GM19240 (cell line): ENCODE results near the gene TOX3.

Experiments used
- DNase-seq: peaks from one replicate; pipeline ENCODE4 v3.0.0; 2011; ENCODE audit warnings: low spot score; ENCODE audit not compliant: insufficient read length

The TOX3 gene

GRCh38 chr16:52537516-52537915, 9.4 kb downstream of the TOX3 start:
- DNase-seq, result no peak

- no peak for DNase-seq
Measured at GRCh38 chr16:52535076-52535475, 11.9 kb downstream of the TOX3 start.

GRCh38 chr16:52533296-52533695, 13.6 kb downstream of the TOX3 start:
- DNase-seq, result no peak

- DNase-seq, result no peak
Measured at GRCh38 chr16:52532384-52532783, 14.6 kb downstream of the TOX3 start.

GRCh38 chr16:52529226-52529625, 17.7 kb downstream of the TOX3 start:
- DNase-seq, result no peak

GRCh38 chr16:52528393-52529065, 18.4 kb downstream of the TOX3 start:
- no peak for DNase-seq

GRCh38 chr16:52526830-52527229, 20.1 kb downstream of the TOX3 start:
- no peak for DNase-seq

GRCh38 chr16:52526116-52526828, 20.7 kb downstream of the TOX3 start:
- no peak for DNase-seq

GRCh38 chr16:52521570-52521969, 25.4 kb downstream of the TOX3 start:
- DNase-seq, result no peak

- no peak for DNase-seq
Measured at GRCh38 chr16:52518884-52519283, 28.1 kb downstream of the TOX3 start.

GRCh38 chr16:52515068-52515671, 31.8 kb downstream of the TOX3 start:
- DNase-seq, result no peak

GRCh38 chr16:52512297-52512987, 34.5 kb downstream of the TOX3 start:
- no peak for DNase-seq

- no peak for DNase-seq
Measured at GRCh38 chr16:52501746-52502145, 45.2 kb downstream of the TOX3 start.

- no peak for DNase-seq
Measured at GRCh38 chr16:52500963-52501362, 46.0 kb downstream of the TOX3 start.

- DNase-seq, result no peak
Measured at GRCh38 chr16:52499060-52499440, 47.9 kb downstream of the TOX3 start.

- DNase-seq, result no peak
Measured at GRCh38 chr16:52498328-52499059, 48.4 kb downstream of the TOX3 start.

- DNase-seq, result no peak
Measured at GRCh38 chr16:52497067-52497816, 49.7 kb downstream of the TOX3 start.

- no peak for DNase-seq
Measured at GRCh38 chr16:52496051-52496876, 50.7 kb downstream of the TOX3 start.

GRCh38 chr16:52494621-52495020, 52.3 kb downstream of the TOX3 start:
- no peak for DNase-seq

GRCh38 chr16:52494145-52494544, 52.8 kb downstream of the TOX3 start:
- no peak for DNase-seq
